Mesothelial cell of epicardium (in vitro differentiated cells): ENCODE measurements around the gene RASSF5. TPM values are rescaled to one million over a fixed set of nuclear protein-coding genes. Genes with fewer than 3 reads are reported as not detected.
A peak's percentile ranks its signal among the peaks of the same experiment; 100 is the strongest.

Experiments
- DNase-seq, 2 experiments: peaks; one replicate each; pipeline ENCODE4 v3.0.0; 2021; ENCODE audit warnings: low spot score in 2 of 2; ENCODE audit not compliant: unreplicated experiment in 2 of 2
- H3K27ac Mint-ChIP-seq: 2 replicates; pipeline ENCODE4 v1.8.0; 2021; ENCODE audit warnings: mixed read lengths
- H3K27me3 Mint-ChIP-seq: 2 replicates; pipeline ENCODE4 v1.8.0; 2021; ENCODE audit warnings: low read depth, mixed read lengths
- H3K36me3 Mint-ChIP-seq: 2 replicates; pipeline ENCODE4 v1.8.0; 2021; ENCODE audit warnings: mixed read lengths
- H3K4me1 Mint-ChIP-seq: 2 replicates; pipeline ENCODE4 v1.8.0; 2021; ENCODE audit warnings: mixed read lengths
- H3K4me3 Mint-ChIP-seq: 2 replicates; pipeline ENCODE4 v1.8.0; 2021; ENCODE audit warnings: mild to moderate bottlenecking, moderate library complexity, mixed read lengths
- H3K9me3 Mint-ChIP-seq: 2 replicates; pipeline ENCODE4 v1.8.0; 2021; ENCODE audit warnings: mixed read lengths
- CTCF ChIP-seq: fragments of 200-600 bp; sonication (generic); IDR thresholded peaks from one replicate; pipeline ENCODE4 v1.5.0; 2021; ENCODE audit warnings: antibody characterized with exemption; ENCODE audit not compliant: unreplicated experiment
- total RNA-seq: library from RNA; stranded (reverse); gene quantifications from 3 replicates; pipeline ENCODE4 v1.2.1, GENCODE V29; 2021

The RASSF5 gene
- total RNA-seq, 1 donor from 2014 or later = 6.8 TPM

- Mint-ChIP-seq H3K27me3 (peaks cover 78% of the 10 kb centered on the region), H3K4me1 (peaks cover 30% of the 10 kb centered on the region), H3K4me3 (no peak overlapping the region), H3K27ac (no peak overlapping the region), H3K36me3 (no peaks in the 10 kb centered on the region), H3K9me3 (no peaks in the 10 kb centered on the region)
- no peak for DNase-seq
- TF ChIP-seq CTCF = no peak
Measured at GRCh38 chr1:206504363-206504713, 3.0 kb upstream of the RASSF5 start.

GRCh38 chr1:206505702-206506355, 1.5 kb upstream of the RASSF5 start:
- peak; percentile 49 for TF ChIP-seq CTCF
- Mint-ChIP-seq H3K4me1 (peaks cover 38% of the 10 kb centered on the region), H3K27ac (no peak overlapping the region), H3K36me3 (no peaks in the 10 kb centered on the region), H3K27me3 (peaks cover 92% of the 10 kb centered on the region), H3K4me3 (peak overlapping the region; percentile 62), H3K9me3 (no peaks in the 10 kb centered on the region)
- DNase-seq = no peak

- DNase-seq = no peak
- Mint-ChIP-seq H3K27ac (no peak overlapping the region), H3K4me1 (peaks cover 37% of the 10 kb centered on the region), H3K4me3 (peak overlapping the region; percentile 62), H3K9me3 (no peaks in the 10 kb centered on the region), H3K36me3 (no peaks in the 10 kb centered on the region), H3K27me3 (peaks cover 94% of the 10 kb centered on the region)
- TF ChIP-seq CTCF = no peak
Measured at GRCh38 chr1:206506405-206507283, 687 bp upstream of the RASSF5 start.

GRCh38 chr1:206508130-206508889, 979 bp downstream of the RASSF5 start:
- Mint-ChIP-seq H3K4me1 (peaks cover 44% of the 10 kb centered on the region), H3K4me3 (peak overlapping the region; percentile 58), H3K27me3 (peaks cover 80% of the 10 kb centered on the region), H3K27ac (no peak overlapping the region), H3K36me3 (no peaks in the 10 kb centered on the region), H3K9me3 (no peaks in the 10 kb centered on the region)
- DNase-seq = no peak
- no peak for TF ChIP-seq CTCF

GRCh38 chr1:206508956-206509355, 1.6 kb downstream of the RASSF5 start:
- Mint-ChIP-seq H3K36me3 (no peaks in the 10 kb centered on the region), H3K27ac (no peak overlapping the region), H3K4me1 (peaks cover 50% of the 10 kb centered on the region), H3K27me3 (peaks cover 78% of the 10 kb centered on the region), H3K9me3 (no peaks in the 10 kb centered on the region), H3K4me3 (peak overlapping the region; percentile 58)
- TF ChIP-seq CTCF = no peak
- no peak for DNase-seq
